ENCODE measurements around the gene F13A1.
"Not testable (repeated sequence)": the region's sequence is repeated elsewhere in the genome, so short reads cannot be mapped to it uniquely, and the experiment has no call there.

The F13A1 gene

GRCh38 chr6:6317825-6318733 lies 2.4 kb downstream of the F13A1 start:
- no peak for DNase-seq

- no peak for DNase-seq
Observed at GRCh38 chr6:6317386-6317785, 3.1 kb downstream of the F13A1 start.

- peak; percentile 19 for DNase-seq
Observed at GRCh38 chr6:6315660-6316059, 4.8 kb downstream of the F13A1 start.

- DNase-seq = no peak
Observed at GRCh38 chr6:6314596-6314995, 5.9 kb downstream of the F13A1 start.

GRCh38 chr6:6312901-6313441 lies 7.5 kb downstream of the F13A1 start:
- no peak for DNase-seq

- no peak for DNase-seq
Observed at GRCh38 chr6:6305575-6305974, 14.9 kb downstream of the F13A1 start.

- not testable (repeated sequence) for DNase-seq
Observed at GRCh38 chr6:6300383-6300782, 20.1 kb downstream of the F13A1 start.

- no peak for DNase-seq
Observed at GRCh38 chr6:6293317-6293716, 27.1 kb downstream of the F13A1 start.

- DNase-seq = no peak
Observed at GRCh38 chr6:6287415-6287814, 33.0 kb downstream of the F13A1 start.

- DNase-seq = no peak
Observed at GRCh38 chr6:6285679-6286078, 34.8 kb downstream of the F13A1 start.

- DNase-seq = no peak
Observed at GRCh38 chr6:6284221-6284966, 36.1 kb downstream of the F13A1 start.

GRCh38 chr6:6283746-6284145 lies 36.7 kb downstream of the F13A1 start:
- no peak for DNase-seq

GRCh38 chr6:6282716-6283115 lies 37.7 kb downstream of the F13A1 start:
- no peak for DNase-seq

- no peak for DNase-seq
Observed at GRCh38 chr6:6277413-6277812, 43.0 kb downstream of the F13A1 start.

GRCh38 chr6:6270948-6271535 lies 49.4 kb downstream of the F13A1 start:
- DNase-seq = no peak

- no peak for DNase-seq
Observed at GRCh38 chr6:6260196-6260722, 60.2 kb downstream of the F13A1 start.

- no peak for DNase-seq
Observed at GRCh38 chr6:6256886-6257285, 63.6 kb downstream of the F13A1 start.

GRCh38 chr6:6256259-6256658 lies 64.2 kb downstream of the F13A1 start:
- DNase-seq = no peak

GRCh38 chr6:6251555-6252280 lies 68.7 kb downstream of the F13A1 start:
- no peak for DNase-seq

- DNase-seq = no peak
Observed at GRCh38 chr6:6248651-6249050, 71.8 kb downstream of the F13A1 start.

GRCh38 chr6:6246544-6246943 lies 73.9 kb downstream of the F13A1 start:
- DNase-seq = no peak

GRCh38 chr6:6244624-6245023 lies 75.8 kb downstream of the F13A1 start:
- no peak for DNase-seq

GRCh38 chr6:6243846-6244245 lies 76.6 kb downstream of the F13A1 start:
- DNase-seq = no peak
